HUES64 (cell line): Measurements from ENCODE around the gene SLC34A1.
A peak's percentile ranks its signal among the peaks of the same experiment; 100 is the strongest.

Experiments used
- H3K27ac ChIP-seq: 2 replicates; pipeline ENCODE4 v1.7.0; 2013; ENCODE audit warnings: low read depth, low read length, inconsistent platforms
- H3K27me3 ChIP-seq: 2 replicates; pipeline ENCODE4 v1.6.1; 2013; ENCODE audit warnings: mild to moderate bottlenecking, low read length; ENCODE audit not compliant: insufficient read depth
- H3K36me3 ChIP-seq: 2 replicates; pipeline ENCODE4 v1.6.1; 2013; ENCODE audit warnings: mild to moderate bottlenecking, low read length; ENCODE audit not compliant: insufficient read depth
- H3K4me1 ChIP-seq: 2 replicates; pipeline ENCODE4 v1.6.1; 2013; ENCODE audit warnings: mild to moderate bottlenecking, low read length, moderate library complexity; ENCODE audit not compliant: insufficient read depth
- H3K4me3 ChIP-seq: 2 replicates; pipeline ENCODE4 v1.5.1; 2013; ENCODE audit warnings: mild to moderate bottlenecking, low read length, moderate library complexity
- H3K9ac ChIP-seq: 2 replicates; pipeline ENCODE4 v1.6.1; 2013; ENCODE audit warnings: mild to moderate bottlenecking, low read depth, low read length
- H3K9me3 ChIP-seq: 2 replicates; pipeline ENCODE4 v1.6.1; 2013; ENCODE audit warnings: low read depth, low read length; ENCODE audit not compliant: insufficient read depth
- WGBS: fragments of 150-250, 120-280 bp; methylation state at CpG from one replicate; pipeline ENCODE4 v1.1.7; 2013; ENCODE audit warnings: missing lambda C conversion rate; 5-methylcytosine and 5-hydroxymethylcytosine counted together

SLC34A1 gene

DNA sequence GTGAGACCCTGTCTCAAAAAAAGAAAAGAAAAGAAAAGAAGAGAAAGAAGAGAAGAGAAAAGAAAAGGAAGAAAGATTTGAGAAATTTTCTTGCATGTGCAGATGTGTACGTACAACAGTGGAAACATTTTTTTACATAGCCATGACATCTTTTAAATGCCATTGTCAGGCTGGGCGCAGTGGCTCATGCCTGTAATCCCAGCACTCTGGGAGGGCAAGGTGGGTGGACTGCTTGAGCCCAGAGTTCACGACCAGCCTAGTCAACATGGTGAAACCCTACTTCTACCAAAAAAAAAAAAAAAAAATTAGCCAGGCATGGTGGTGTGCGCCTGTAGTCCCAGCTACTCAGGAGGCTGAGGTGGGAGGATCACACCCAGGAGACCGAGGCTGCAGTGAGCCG is 39.3 kb upstream of the SLC34A1 start:
- no peaks in the 10 kb centered on the region for H3K27me3 ChIP-seq
- no peaks in the 10 kb centered on the region for H3K9me3 ChIP-seq
- WGBS, result 92% methylated on average over 6 of the region's 6 CpGs
- 0 out of 2 replicates have a peak, but pooled peaks cover 3% of the 10 kb centered on the region for H3K4me1 ChIP-seq
- H3K36me3 ChIP-seq, result peaks cover 40% of the 10 kb centered on the region
- no peak overlapping the region for H3K27ac ChIP-seq
- no peak overlapping the region for H3K9ac ChIP-seq
- no peak overlapping the region for H3K4me3 ChIP-seq

DNA sequence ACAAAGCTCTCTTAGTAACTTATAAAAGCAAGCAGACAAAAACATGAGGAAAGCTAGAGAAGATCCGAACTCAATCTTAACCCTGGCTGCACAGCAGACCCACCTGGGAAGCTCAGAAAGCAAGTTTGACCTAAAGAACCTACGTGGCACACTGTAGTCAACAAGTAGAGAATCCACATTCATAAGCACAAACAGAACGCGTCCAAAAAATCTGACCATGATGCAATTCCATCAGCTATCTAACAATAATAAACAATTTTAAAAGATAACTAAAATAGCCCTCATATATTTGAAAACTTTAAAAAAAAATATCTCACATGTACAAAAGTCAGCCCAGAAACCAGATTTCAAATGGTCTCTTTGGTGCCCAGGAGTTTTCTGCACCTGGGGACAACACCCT is 37.4 kb upstream of the SLC34A1 start:
- H3K9me3 ChIP-seq, result no peaks in the 10 kb centered on the region
- H3K36me3 ChIP-seq, result peaks cover 34% of the 10 kb centered on the region
- WGBS, result 72% methylated on average over 4 of the region's 4 CpGs
- H3K9ac ChIP-seq, result no peak overlapping the region
- no peak overlapping the region for H3K27ac ChIP-seq
- no peak overlapping the region for H3K4me3 ChIP-seq
- H3K4me1 ChIP-seq, result peaks cover 8% of the 10 kb centered on the region; the same call in 1 of the 2 replicates
- no peaks in the 10 kb centered on the region for H3K27me3 ChIP-seq

DNA sequence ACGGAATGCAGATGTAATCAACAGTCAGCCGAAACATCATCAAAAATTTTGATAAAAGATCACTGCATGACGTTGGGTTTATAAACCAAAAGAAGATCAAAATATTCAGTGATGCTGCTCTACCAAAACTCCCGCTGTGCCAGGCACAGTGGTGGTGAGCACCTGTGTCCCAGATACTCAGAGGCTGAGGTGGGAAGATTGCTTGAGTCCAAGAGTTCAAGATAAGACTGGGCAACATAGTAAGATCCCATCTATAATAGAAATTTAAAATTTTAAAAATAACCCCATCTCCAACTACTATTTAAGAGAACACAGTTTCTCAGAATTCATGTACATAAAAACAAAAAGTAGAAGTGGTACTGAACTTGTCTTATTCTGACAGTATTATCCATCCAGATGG is 36.5 kb upstream of the SLC34A1 start:
- Histone ChIP-seq H3K9me3 (no peaks in the 10 kb centered on the region), H3K36me3 (peaks cover 29% of the 10 kb centered on the region), H3K4me1 (peaks cover 11% of the 10 kb centered on the region; the same call in 1 of the 2 replicates), H3K4me3 (no peak overlapping the region), H3K27ac (no peak overlapping the region), H3K9ac (no peak overlapping the region), H3K27me3 (no peaks in the 10 kb centered on the region)
- WGBS, result 94% methylated on average over 4 of the region's 4 CpGs

DNA sequence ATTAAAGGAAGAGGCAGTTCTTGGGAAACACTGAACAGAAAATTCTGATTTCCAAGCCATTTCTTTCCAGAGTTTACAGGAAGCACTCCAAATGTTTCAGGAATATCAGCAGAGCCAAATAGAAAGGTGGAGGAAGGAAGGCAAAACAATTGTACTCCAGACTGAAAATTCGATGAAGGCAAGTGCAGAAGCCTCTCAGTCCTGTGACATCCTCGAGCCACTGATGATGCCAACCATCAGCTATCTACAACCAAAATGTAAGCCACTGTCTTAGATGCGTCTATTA is 34.9 kb upstream of the SLC34A1 start:
- WGBS, result 89% methylated on average over 3 of the region's 3 CpGs
- no peak overlapping the region for H3K9ac ChIP-seq
- H3K36me3 ChIP-seq, result peaks cover 24% of the 10 kb centered on the region
- peaks cover 11% of the 10 kb centered on the region; the same call in 1 of the 2 replicates for H3K4me1 ChIP-seq
- no peak overlapping the region for H3K27ac ChIP-seq
- no peaks in the 10 kb centered on the region for H3K27me3 ChIP-seq
- H3K9me3 ChIP-seq, result no peaks in the 10 kb centered on the region
- 0 out of 2 replicates have a peak overlapping the region, but pooled peaks have one; percentile 15 for H3K4me3 ChIP-seq

DNA sequence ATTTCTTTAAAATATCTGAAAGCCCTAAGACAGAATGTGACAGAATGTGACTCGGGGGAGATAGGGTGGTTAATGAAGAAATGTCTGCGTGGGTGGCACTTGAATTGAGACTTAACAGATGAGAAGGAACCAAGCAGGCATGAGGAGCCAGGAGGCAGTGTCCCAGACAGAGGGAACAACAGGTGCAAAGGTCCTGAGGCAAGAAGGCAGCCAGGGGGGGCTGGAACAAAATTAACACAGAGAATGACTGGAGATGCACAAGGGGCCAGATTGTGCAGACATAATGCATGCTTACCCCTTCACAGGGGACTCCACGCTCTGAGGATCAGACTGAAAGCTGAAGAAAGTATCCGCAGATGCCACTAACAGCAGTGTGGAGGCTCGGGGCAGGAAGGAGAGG is 34.5 kb upstream of the SLC34A1 start:
- H3K27ac ChIP-seq, result no peak overlapping the region
- H3K4me3 ChIP-seq, result 0 out of 2 replicates have a peak overlapping the region, but pooled peaks have one; percentile 15
- no peak overlapping the region for H3K9ac ChIP-seq
- peaks cover 4% of the 10 kb centered on the region; the same call in 1 of the 2 replicates for H3K27me3 ChIP-seq
- 87% methylated on average over 5 of the region's 5 CpGs for WGBS
- H3K36me3 ChIP-seq, result peaks cover 24% of the 10 kb centered on the region
- peaks cover 11% of the 10 kb centered on the region; the same call in 1 of the 2 replicates for H3K4me1 ChIP-seq
- no peaks in the 10 kb centered on the region for H3K9me3 ChIP-seq

DNA sequence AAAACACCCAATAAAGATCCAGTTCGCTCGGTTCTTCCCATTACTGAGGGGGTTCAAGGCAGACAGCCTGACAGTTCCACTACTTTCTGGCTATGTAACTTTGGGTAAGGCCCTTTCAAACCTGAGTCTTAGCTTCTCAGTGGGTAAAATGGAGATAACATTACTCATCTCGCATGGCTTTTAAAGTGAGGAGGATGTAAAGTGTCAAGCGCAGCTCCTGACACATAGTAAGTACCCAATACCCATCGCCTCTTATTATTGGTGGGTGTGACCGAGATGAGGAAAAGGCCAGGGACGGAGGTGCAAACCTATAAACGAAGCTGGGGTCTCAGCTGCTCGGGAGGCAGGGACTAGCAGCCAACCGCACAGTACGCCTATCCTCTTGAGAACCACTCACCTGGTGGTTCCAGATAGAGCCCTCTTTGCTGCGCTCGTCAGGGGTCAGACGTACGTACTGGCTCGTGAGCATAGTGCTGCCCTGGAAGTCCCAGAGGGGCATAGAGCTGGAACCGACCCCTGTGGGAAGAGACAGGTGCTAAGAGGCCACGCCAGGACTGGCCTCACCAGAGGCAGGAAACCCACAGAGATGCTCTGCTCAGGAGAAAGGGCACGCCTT is 33.4 kb upstream of the SLC34A1 start:
- Histone ChIP-seq H3K27me3 (peaks cover 5% of the 10 kb centered on the region; the same call in 1 of the 2 replicates), H3K4me1 (peaks cover 11% of the 10 kb centered on the region; the same call in 1 of the 2 replicates), H3K9ac (peak overlapping the region; percentile 98), H3K27ac (peak overlapping the region; percentile 99), H3K9me3 (no peaks in the 10 kb centered on the region), H3K36me3 (peaks cover 21% of the 10 kb centered on the region), H3K4me3 (peak overlapping the region; percentile 99)
- 16% methylated on average over 19 of the region's 19 CpGs for WGBS

DNA sequence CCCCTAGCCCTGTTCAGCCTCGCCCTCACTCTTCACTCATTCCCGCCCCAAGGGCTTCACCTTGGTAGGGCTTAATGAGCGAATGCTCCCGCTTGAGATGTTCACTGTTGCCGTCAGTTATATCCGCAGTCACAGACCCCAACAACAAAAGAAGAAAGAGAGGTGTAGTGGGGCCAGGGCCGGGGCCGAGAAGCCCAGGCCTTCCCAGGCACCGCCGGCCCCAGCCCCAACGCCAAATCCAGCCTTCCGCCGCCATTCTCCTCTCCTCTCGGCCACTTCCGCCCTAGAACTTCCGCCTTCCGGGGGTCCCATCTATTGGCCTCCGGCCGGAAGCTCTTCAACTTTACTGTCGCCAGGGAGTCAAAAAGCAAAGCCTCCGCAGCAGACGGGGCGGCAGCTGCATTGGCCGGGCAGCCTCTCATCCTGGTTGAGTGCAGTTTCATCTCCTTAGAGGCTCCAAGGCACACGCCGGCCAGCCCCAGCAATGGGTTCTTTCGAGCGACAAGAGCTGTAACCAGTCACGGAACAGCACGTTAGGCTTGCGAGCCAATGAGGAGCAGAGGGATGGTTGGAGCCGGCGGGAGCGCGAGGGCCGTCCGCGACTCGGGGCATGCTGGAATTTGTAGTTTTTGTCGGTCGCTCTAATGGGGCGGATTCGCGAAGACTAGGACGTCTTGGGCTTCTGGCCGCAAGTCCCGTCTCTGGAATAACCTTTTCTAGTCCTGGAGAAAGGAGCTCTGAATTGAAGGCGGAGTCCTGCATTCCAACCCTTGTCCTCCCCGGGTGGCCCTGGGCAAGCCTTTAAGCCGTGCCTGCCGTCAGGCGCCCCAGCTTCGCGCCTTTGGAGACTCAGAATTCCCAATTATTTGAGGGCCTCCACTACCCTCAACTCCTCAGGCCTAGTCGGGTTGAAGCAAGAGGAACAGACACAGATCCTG is 32.6 kb upstream of the SLC34A1 start, which contains the start of gene LMAN2:
TSS of gene LMAN2 (minus strand) at position 277 of the 938 bp plus-strand sequence. CDS start at position 256, 21 bp downstream.
- H3K27me3 ChIP-seq, result peaks cover 5% of the 10 kb centered on the region; the same call in 1 of the 2 replicates

DNA sequence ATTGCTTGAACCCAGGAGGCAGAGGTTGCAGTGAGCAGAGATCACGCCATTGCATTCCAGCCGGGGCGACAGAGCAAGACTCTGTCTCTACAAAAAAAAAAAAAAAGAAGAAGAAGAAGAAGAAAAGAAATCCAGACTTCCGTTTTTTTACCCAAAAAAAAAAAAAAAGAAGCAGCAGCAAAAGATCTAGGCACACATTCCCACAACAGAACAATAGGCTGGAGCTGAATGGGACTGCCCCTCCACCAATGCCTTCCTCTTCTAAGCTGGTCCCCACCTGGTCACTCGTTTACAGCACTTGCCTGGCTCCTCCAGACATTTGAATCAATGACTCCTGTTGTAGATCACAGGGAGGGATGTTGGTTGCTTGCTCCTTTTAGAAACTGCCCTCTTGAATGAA is 31.1 kb upstream of the SLC34A1 start:
- Histone ChIP-seq H3K36me3 (peaks cover 6% of the 10 kb centered on the region; the same call in 1 of the 2 replicates), H3K27ac (no peak overlapping the region), H3K27me3 (peaks cover 8% of the 10 kb centered on the region; the same call in 1 of the 2 replicates), H3K4me1 (peaks cover 11% of the 10 kb centered on the region; the same call in 1 of the 2 replicates), H3K4me3 (no peak overlapping the region), H3K9me3 (no peaks in the 10 kb centered on the region), H3K9ac (no peak overlapping the region)
- 55% methylated on average over 2 of the region's 5 CpGs for WGBS

More for the DNA sequence above, 32.6 kb upstream of the SLC34A1 start, which contains the start of gene LMAN2:
- peaks cover 17% of the 10 kb centered on the region for H3K36me3 ChIP-seq
- H3K9ac ChIP-seq, result peak within 1 kb of the TSS; percentile 98
- peak within 1 kb of the TSS; percentile 99 for H3K27ac ChIP-seq
- WGBS, result 6% methylated on average over 55 of the region's 55 CpGs
- no peaks in the 10 kb centered on the region for H3K9me3 ChIP-seq
- H3K4me1 ChIP-seq, result peaks cover 11% of the 10 kb centered on the region; the same call in 1 of the 2 replicates
- H3K4me3 ChIP-seq, result peak within 1 kb of the TSS; percentile 99

DNA sequence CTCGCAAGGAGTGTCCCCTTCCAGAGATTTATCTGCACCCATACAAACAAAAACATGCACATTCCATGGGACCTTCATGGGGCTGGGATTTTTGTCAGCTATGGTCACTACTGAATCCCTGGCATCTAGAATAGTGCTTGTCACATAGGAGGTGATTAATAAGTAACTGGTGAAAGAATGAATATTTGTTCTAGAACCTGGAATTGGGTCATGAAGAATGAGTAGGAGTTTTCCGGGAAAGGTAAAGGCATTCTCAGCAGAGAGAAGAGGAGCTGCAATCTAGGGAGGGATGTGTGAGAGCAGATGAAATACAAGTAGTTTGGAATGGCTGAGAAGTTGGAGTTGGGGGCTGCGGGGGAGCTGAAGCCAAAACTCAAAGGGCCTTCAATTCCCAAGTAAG is 30.0 kb upstream of the SLC34A1 start:
- Histone ChIP-seq H3K27ac (no peak overlapping the region), H3K9me3 (no peaks in the 10 kb centered on the region), H3K4me1 (peaks cover 10% of the 10 kb centered on the region; the same call in 1 of the 2 replicates), H3K9ac (no peak overlapping the region), H3K36me3 (peaks cover 5% of the 10 kb centered on the region; the same call in 1 of the 2 replicates), H3K27me3 (peaks cover 8% of the 10 kb centered on the region; the same call in 1 of the 2 replicates), H3K4me3 (no peak overlapping the region)
- WGBS, result 91% methylated on average over 3 of the region's 3 CpGs

DNA sequence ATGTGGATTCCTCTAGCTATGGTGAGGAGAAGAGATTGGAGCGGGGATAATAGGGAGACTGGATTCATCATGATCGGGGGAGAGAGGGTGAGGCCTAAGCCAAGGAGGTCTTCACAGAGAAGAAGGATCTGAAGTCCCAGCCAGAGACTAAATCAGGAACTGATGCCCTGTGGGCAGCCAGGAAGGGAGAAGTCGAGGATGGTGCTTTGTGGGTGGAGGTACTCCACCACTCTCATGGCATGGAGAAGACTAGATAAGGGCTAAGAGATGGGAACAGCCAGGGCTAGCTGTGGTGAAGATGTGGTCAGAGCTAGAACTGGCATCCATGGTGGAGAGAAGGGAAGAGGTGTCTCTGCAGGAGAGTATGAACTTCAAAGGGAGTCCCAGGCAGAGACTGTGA is 29.5 kb upstream of the SLC34A1 start:
- H3K4me1 ChIP-seq, result peaks cover 8% of the 10 kb centered on the region; the same call in 1 of the 2 replicates
- no peaks in the 10 kb centered on the region for H3K9me3 ChIP-seq
- WGBS, result 75% methylated on average over 3 of the region's 3 CpGs
- H3K36me3 ChIP-seq, result peaks cover 2% of the 10 kb centered on the region; the same call in 1 of the 2 replicates
- H3K4me3 ChIP-seq, result no peak overlapping the region
- H3K27me3 ChIP-seq, result peaks cover 8% of the 10 kb centered on the region; the same call in 1 of the 2 replicates
- no peak overlapping the region for H3K27ac ChIP-seq
- no peak overlapping the region for H3K9ac ChIP-seq
